A549 treated with RU486 at 1 μM for 4 hours (cell line): ENCODE measurements around the gene MDFIC. TPM values are rescaled to one million over a fixed set of nuclear protein-coding genes. Genes with fewer than 3 reads are reported as not detected.

Experiments
- total RNA-seq: library from RNA; stranded (reverse); fragments of 200-300 nt; extraction: Qiagen RNA extraction; gene quantifications from 5 replicates; pipeline ENCODE4 v1.2.3, GENCODE V29; 2022; ENCODE audit warnings: low read depth

MDFIC gene
- total RNA-seq: 18.9 to 30.8 TPM (median 25.6 TPM) in 5 replicates

GRCh38 chr7:114922026-114922651 is at the start of gene MDFIC:
Gene MDFIC (plus strand): TSS chr7:114922094. CDS start chr7:114923034, 940 bp downstream.

